ENCODE results near the gene ZCCHC14.

ZCCHC14 gene

GRCh38 chr16:87414251-87414680 is 78.6 kb downstream of the ZCCHC14 start:
- Histone ChIP-seq H3K27me3 (ENCODE audit: control insufficient read depth in 1 of 2, insufficient read depth in 1 of 2, low read length in 2 of 2) (no peaks in the 10 kb centered on the region), H3K9me3 (ENCODE audit: control insufficient read depth, low read length) (no peaks in the 10 kb centered on the region), H3K18ac (ENCODE audit: low read depth in 1 of 2, low read length in 2 of 2) (no peak overlapping the region), H4K8ac (ENCODE audit: low read length) (no peak overlapping the region), H2AFZ (ENCODE audit: low read depth, low read length) (no peak overlapping the region), H3K36me3 (ENCODE audit: control insufficient read depth in 1 of 2, insufficient read depth in 2 of 2, low read depth in 1 of 2, low read length in 2 of 2) (peaks cover 75 to 94% of the 10 kb centered on the region in 2 experiments), H3K4me1 (ENCODE audit: control insufficient read depth, insufficient read depth, low read depth, low read length) (peaks cover 2% of the 10 kb centered on the region), H4K91ac (ENCODE audit: low read length) (no peak overlapping the region), H2BK12ac (ENCODE audit: low read length in 2 of 2) (no peak overlapping the region), H3K27ac (ENCODE audit: low read length, poor library complexity, severe bottlenecking) (no peak overlapping the region), H3K14ac (ENCODE audit: low read length in 2 of 2) (no peak overlapping the region), H3K4me2 (ENCODE audit: low read length, poor library complexity, severe bottlenecking) (no peak overlapping the region), H3K9ac (ENCODE audit: low read length) (no peak overlapping the region), H3K4ac (ENCODE audit: low read depth in 1 of 2, low read length in 2 of 2) (no peak overlapping the region), H3K23ac (ENCODE audit: low read length in 2 of 2) (no peak overlapping the region), H3K4me3 (ENCODE audit: insufficient read depth in 1 of 2, low read depth in 1 of 2, low read length in 2 of 2) (no peak overlapping the region), H3K79me1 (replicated peaks; ENCODE audit: low read length, poor library complexity, severe bottlenecking) (peaks cover 47% of the 10 kb centered on the region), H2BK15ac (ENCODE audit: low read depth, poor library complexity, severe bottlenecking) (no peak overlapping the region), H2AK5ac (ENCODE audit: low read length, severe bottlenecking) (no peak overlapping the region), H2BK120ac (ENCODE audit: low read depth, low read length) (no peak overlapping the region), H2BK5ac (ENCODE audit: low read depth, low read length, poor library complexity, severe bottlenecking) (no peak overlapping the region)
- WGBS: 91% methylated on average over 24 of the region's 24 CpGs
- no peak for DNase-seq

GRCh38 chr16:87412996-87413421 is 79.8 kb downstream of the ZCCHC14 start:
- Histone ChIP-seq H2BK15ac (ENCODE audit: low read depth, poor library complexity, severe bottlenecking) (no peak overlapping the region), H3K9ac (ENCODE audit: low read length) (no peak overlapping the region), H2BK120ac (ENCODE audit: low read depth, low read length) (no peak overlapping the region), H4K8ac (ENCODE audit: low read length) (no peak overlapping the region), H3K18ac (ENCODE audit: low read depth in 1 of 2, low read length in 2 of 2) (no peak overlapping the region), H2AFZ (ENCODE audit: low read depth, low read length) (no peak overlapping the region), H3K27me3 (ENCODE audit: control insufficient read depth in 1 of 2, insufficient read depth in 1 of 2, low read length in 2 of 2) (no peaks in the 10 kb centered on the region), H3K4me2 (ENCODE audit: low read length, poor library complexity, severe bottlenecking) (no peak overlapping the region), H2BK12ac (ENCODE audit: low read length in 2 of 2) (no peak overlapping the region), H3K9me3 (ENCODE audit: control insufficient read depth, low read length) (no peaks in the 10 kb centered on the region), H3K36me3 (ENCODE audit: control insufficient read depth in 1 of 2, insufficient read depth in 2 of 2, low read depth in 1 of 2, low read length in 2 of 2) (peaks cover 71 to 95% of the 10 kb centered on the region in 2 experiments), H3K4me3 (ENCODE audit: insufficient read depth in 1 of 2, low read depth in 1 of 2, low read length in 2 of 2) (peak overlapping the region in 1 of 2 experiments; percentile 10), H2AK5ac (ENCODE audit: low read length, severe bottlenecking) (no peak overlapping the region), H3K27ac (ENCODE audit: low read length, poor library complexity, severe bottlenecking) (no peak overlapping the region), H3K14ac (ENCODE audit: low read length in 2 of 2) (no peak overlapping the region), H3K4ac (ENCODE audit: low read depth in 1 of 2, low read length in 2 of 2) (no peak overlapping the region), H4K91ac (ENCODE audit: low read length) (no peak overlapping the region), H2BK5ac (ENCODE audit: low read depth, low read length, poor library complexity, severe bottlenecking) (no peak overlapping the region), H3K23ac (ENCODE audit: low read length in 2 of 2) (no peak overlapping the region), H3K79me1 (replicated peaks; ENCODE audit: low read length, poor library complexity, severe bottlenecking) (peaks cover 47% of the 10 kb centered on the region), H3K4me1 (ENCODE audit: control insufficient read depth, insufficient read depth, low read depth, low read length) (peaks cover 2% of the 10 kb centered on the region)
- DNase-seq: no peak
- 97% methylated on average over 26 of the region's 27 CpGs for WGBS

DNA sequence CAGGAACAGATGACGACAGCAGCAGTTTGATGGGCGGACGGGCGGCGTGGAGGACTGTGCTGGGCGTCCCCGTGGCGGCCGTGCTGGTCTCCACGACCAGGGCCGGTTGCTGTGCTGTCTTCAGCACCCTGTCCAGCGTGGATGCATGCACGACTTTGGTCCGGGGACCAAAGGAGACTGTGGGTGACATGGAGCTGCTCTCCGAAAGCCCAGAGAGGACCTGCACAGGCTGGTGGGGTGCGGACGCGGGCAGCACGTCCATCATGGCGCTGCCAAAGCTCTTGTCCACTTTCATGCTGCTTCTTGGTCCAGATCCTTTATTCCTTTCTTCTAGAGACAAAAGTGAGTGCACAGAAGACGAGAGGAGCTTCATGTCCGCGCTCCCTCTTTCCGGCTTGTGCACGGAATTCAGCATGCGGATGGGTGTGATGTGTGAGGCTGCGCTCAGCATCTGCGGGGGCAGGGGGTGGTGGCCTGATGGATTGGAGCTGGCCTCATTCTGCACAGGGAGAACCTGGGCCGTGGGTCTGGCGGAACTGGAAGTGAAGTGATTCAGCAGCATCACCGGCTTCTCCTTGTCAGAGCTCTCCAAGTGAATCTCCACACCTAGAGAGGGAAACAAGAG is 80.3 kb downstream of the ZCCHC14 start:
- no peak overlapping the region for H2BK5ac ChIP-seq (ENCODE audit: low read depth, low read length, poor library complexity, severe bottlenecking)
- no peak overlapping the region for H4K8ac ChIP-seq (ENCODE audit: low read length)
- H3K27ac ChIP-seq (ENCODE audit: low read length, poor library complexity, severe bottlenecking): no peak overlapping the region
- no peak overlapping the region for H2BK15ac ChIP-seq (ENCODE audit: low read depth, poor library complexity, severe bottlenecking)
- H2AK5ac ChIP-seq (ENCODE audit: low read length, severe bottlenecking): no peak overlapping the region
- no peak overlapping the region for H3K9ac ChIP-seq (ENCODE audit: low read length)
- no peak overlapping the region for H3K18ac ChIP-seq (ENCODE audit: low read depth in 1 of 2, low read length in 2 of 2)
- H3K79me1 ChIP-seq (replicated peaks; ENCODE audit: low read length, poor library complexity, severe bottlenecking): peaks cover 47% of the 10 kb centered on the region
- 92% methylated on average over 31 of the region's 31 CpGs for WGBS
- H2AFZ ChIP-seq (ENCODE audit: low read depth, low read length): no peak overlapping the region
- H3K14ac ChIP-seq (ENCODE audit: low read length in 2 of 2): no peak overlapping the region
- H3K4ac ChIP-seq (ENCODE audit: low read depth in 1 of 2, low read length in 2 of 2): no peak overlapping the region
- no peaks in the 10 kb centered on the region for H3K9me3 ChIP-seq (ENCODE audit: control insufficient read depth, low read length)
- no peak for DNase-seq
- no peak overlapping the region for H3K23ac ChIP-seq (ENCODE audit: low read length in 2 of 2)
- H3K4me1 ChIP-seq (ENCODE audit: control insufficient read depth, insufficient read depth, low read depth, low read length): peaks cover 2% of the 10 kb centered on the region
- H3K4me3 ChIP-seq (ENCODE audit: insufficient read depth in 1 of 2, low read depth in 1 of 2, low read length in 2 of 2): no peak overlapping the region
- peak overlapping the region; percentile 71 for H4K91ac ChIP-seq (ENCODE audit: low read length)
- H3K4me2 ChIP-seq (ENCODE audit: low read length, poor library complexity, severe bottlenecking): no peak overlapping the region
- H2BK120ac ChIP-seq (ENCODE audit: low read depth, low read length): no peak overlapping the region
- no peaks in the 10 kb centered on the region for H3K27me3 ChIP-seq (ENCODE audit: control insufficient read depth in 1 of 2, insufficient read depth in 1 of 2, low read length in 2 of 2)
- H2BK12ac ChIP-seq (ENCODE audit: low read length in 2 of 2): no peak overlapping the region
- peaks cover 71 to 95% of the 10 kb centered on the region in 2 experiments for H3K36me3 ChIP-seq (ENCODE audit: control insufficient read depth in 1 of 2, insufficient read depth in 2 of 2, low read depth in 1 of 2, low read length in 2 of 2)

DNA sequence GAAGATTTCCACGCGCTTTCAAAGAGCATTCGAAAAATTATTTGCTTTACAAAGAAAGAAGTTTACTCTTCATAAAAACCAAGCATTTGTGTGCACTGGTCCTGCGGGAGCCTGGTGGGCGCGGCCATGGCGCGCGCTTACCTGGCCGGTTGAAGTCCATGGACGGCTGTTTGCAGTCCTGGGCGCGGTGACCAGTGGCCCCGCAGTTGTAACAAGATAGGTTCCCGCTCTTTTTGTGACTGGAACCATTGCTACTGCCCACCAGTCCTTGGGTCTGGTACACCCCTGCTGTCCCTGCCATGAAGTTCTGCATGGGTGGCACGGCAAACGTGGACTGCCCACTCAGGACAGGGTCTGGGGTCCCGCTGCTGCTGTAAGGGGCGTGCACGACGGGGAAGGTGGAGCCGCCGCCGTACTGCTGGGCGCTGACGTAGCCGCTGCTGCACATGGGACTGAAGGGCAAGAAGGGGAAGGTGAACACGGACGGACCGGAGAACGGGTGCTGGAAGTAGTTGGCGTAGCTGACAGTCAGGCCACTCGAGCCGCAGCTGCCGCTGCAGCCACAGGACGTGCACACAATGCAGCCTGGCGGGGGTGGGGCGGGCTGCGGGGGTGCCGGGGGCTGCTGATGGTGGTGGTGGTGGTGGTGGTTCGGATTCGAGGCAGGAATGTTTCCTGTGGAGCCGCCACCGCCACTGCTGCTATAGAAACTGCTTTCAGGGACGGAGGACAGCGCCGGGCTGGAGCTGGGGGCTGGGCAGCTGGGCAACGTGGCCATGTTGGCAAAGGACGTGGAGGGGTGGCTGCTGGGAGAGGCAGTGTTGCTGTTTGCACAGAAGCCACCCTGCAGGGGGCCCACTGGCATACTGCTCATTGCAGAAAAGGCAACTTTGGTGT is 81.2 kb downstream of the ZCCHC14 start:
- Histone ChIP-seq H3K4ac (ENCODE audit: low read depth in 1 of 2, low read length in 2 of 2) (no peak overlapping the region), H3K14ac (ENCODE audit: low read length in 2 of 2) (no peak overlapping the region), H2AK5ac (ENCODE audit: low read length, severe bottlenecking) (no peak overlapping the region), H3K4me3 (ENCODE audit: insufficient read depth in 1 of 2, low read depth in 1 of 2, low read length in 2 of 2) (no peak overlapping the region), H3K4me2 (ENCODE audit: low read length, poor library complexity, severe bottlenecking) (no peak overlapping the region), H4K8ac (ENCODE audit: low read length) (peak overlapping the region; percentile 14), H3K9me3 (ENCODE audit: control insufficient read depth, low read length) (no peaks in the 10 kb centered on the region), H3K27ac (ENCODE audit: low read length, poor library complexity, severe bottlenecking) (no peak overlapping the region), H2BK12ac (ENCODE audit: low read length in 2 of 2) (no peak overlapping the region), H4K91ac (ENCODE audit: low read length) (no peak overlapping the region), H2BK120ac (ENCODE audit: low read depth, low read length) (no peak overlapping the region), H2BK5ac (ENCODE audit: low read depth, low read length, poor library complexity, severe bottlenecking) (no peak overlapping the region), H3K9ac (ENCODE audit: low read length) (no peak overlapping the region), H3K79me1 (replicated peaks; ENCODE audit: low read length, poor library complexity, severe bottlenecking) (peaks cover 45% of the 10 kb centered on the region), H2AFZ (ENCODE audit: low read depth, low read length) (no peak overlapping the region), H3K18ac (ENCODE audit: low read depth in 1 of 2, low read length in 2 of 2) (no peak overlapping the region), H3K36me3 (ENCODE audit: control insufficient read depth in 1 of 2, insufficient read depth in 2 of 2, low read depth in 1 of 2, low read length in 2 of 2) (peaks cover 69 to 95% of the 10 kb centered on the region in 2 experiments), H3K27me3 (ENCODE audit: control insufficient read depth in 1 of 2, insufficient read depth in 1 of 2, low read length in 2 of 2) (no peaks in the 10 kb centered on the region), H2BK15ac (ENCODE audit: low read depth, poor library complexity, severe bottlenecking) (no peak overlapping the region), H3K4me1 (ENCODE audit: control insufficient read depth, insufficient read depth, low read depth, low read length) (peaks cover 2% of the 10 kb centered on the region), H3K23ac (ENCODE audit: low read length in 2 of 2) (no peak overlapping the region)
- 96% methylated on average over 47 of the region's 49 CpGs for WGBS
- DNase-seq: no peak

Measured in mesenchymal stem cell (in vitro differentiated cells and primary cell).